Mesenchymal stem cell (in vitro differentiated cells and primary cell): Measurements from ENCODE around the gene TMPRSS5.

Experiments used
- DNase-seq: peaks from one replicate; pipeline ENCODE4 v3.0.0-alpha.2; 2013
- H2AFZ ChIP-seq: one replicate; pipeline ENCODE4 v1.6.1; 2013; ENCODE audit warnings: low read depth, mild to moderate bottlenecking, control low read depth, inconsistent platforms, low read length, moderate library complexity
- H2AK5ac ChIP-seq: 2 replicates; pipeline ENCODE4 v1.6.1; 2013; ENCODE audit warnings: low read length, moderate library complexity, mild to moderate bottlenecking, inconsistent platforms; ENCODE audit not compliant: severe bottlenecking
- H2BK120ac ChIP-seq: one replicate; pipeline ENCODE4 v1.6.1; 2013; ENCODE audit warnings: low read depth, mild to moderate bottlenecking, inconsistent platforms, low read length, moderate library complexity
- H2BK12ac ChIP-seq, 2 experiments: one replicate each; pipeline ENCODE4 v1.6.1; 2013; ENCODE audit warnings: inconsistent platforms in 2 of 2, low read length in 2 of 2, mild to moderate bottlenecking in 2 of 2, moderate library complexity in 2 of 2, control low read depth in 1 of 2
- H2BK15ac ChIP-seq: one replicate; pipeline ENCODE4 v1.6.1; 2013; ENCODE audit warnings: mild to moderate bottlenecking, low read depth, inconsistent platforms; ENCODE audit not compliant: poor library complexity, severe bottlenecking
- H2BK5ac ChIP-seq: 2 replicates; pipeline ENCODE4 v1.6.1; 2013; ENCODE audit warnings: low read depth, mild to moderate bottlenecking, low read length, control low read depth, inconsistent platforms; ENCODE audit not compliant: poor library complexity, severe bottlenecking
- H3K14ac ChIP-seq, 2 experiments: one replicate each; pipeline ENCODE4 v1.6.1; 2013; ENCODE audit warnings: inconsistent platforms in 2 of 2, low read length in 2 of 2, control low read depth in 1 of 2, mild to moderate bottlenecking in 1 of 2, moderate library complexity in 1 of 2
- H3K18ac ChIP-seq, 2 experiments: one replicate each; pipeline ENCODE4 v1.6.1; 2013; ENCODE audit warnings: inconsistent platforms in 2 of 2, low read length in 2 of 2, control low read depth in 1 of 2, low read depth in 1 of 2, mild to moderate bottlenecking in 1 of 2
- H3K23ac ChIP-seq, 2 experiments: one replicate each; pipeline ENCODE4 v1.6.1; 2013; ENCODE audit warnings: inconsistent platforms in 2 of 2, low read length in 2 of 2, mild to moderate bottlenecking in 2 of 2, moderate library complexity in 2 of 2, control low read depth in 1 of 2
- H3K27ac ChIP-seq: 2 replicates; pipeline ENCODE4 v1.5.1; 2013; ENCODE audit warnings: mild to moderate bottlenecking, moderate library complexity, low read length, control low read depth, inconsistent platforms; ENCODE audit not compliant: poor library complexity, severe bottlenecking
- H3K27me3 ChIP-seq, 2 experiments: 2 replicates each; pipeline versions ENCODE4 v1.6.1 to v1.7.0; 2013; ENCODE audit warnings: low read length in 2 of 2, mild to moderate bottlenecking in 2 of 2, moderate library complexity in 2 of 2, control low read depth in 1 of 2, inconsistent platforms in 1 of 2; ENCODE audit not compliant: control insufficient read depth in 1 of 2, insufficient read depth in 1 of 2
- H3K36me3 ChIP-seq, 2 experiments: 2 replicates each; pipeline versions ENCODE4 v1.6.1 to v1.7.0; 2013; ENCODE audit warnings: low read length in 2 of 2, control low read depth in 1 of 2, inconsistent platforms in 1 of 2, low read depth in 1 of 2, mild to moderate bottlenecking in 1 of 2; ENCODE audit not compliant: insufficient read depth in 2 of 2, control insufficient read depth in 1 of 2
- H3K4ac ChIP-seq, 2 experiments: one replicate each; pipeline ENCODE4 v1.6.1; 2013; ENCODE audit warnings: inconsistent platforms in 2 of 2, low read length in 2 of 2, mild to moderate bottlenecking in 2 of 2, moderate library complexity in 2 of 2, control low read depth in 1 of 2, low read depth in 1 of 2
- H3K4me1 ChIP-seq: 2 replicates; pipeline ENCODE4 v1.6.1; 2013; ENCODE audit warnings: low read depth, low read length, control low read depth; ENCODE audit not compliant: control insufficient read depth, insufficient read depth
- H3K4me2 ChIP-seq: 2 replicates; pipeline ENCODE4 v1.6.1; 2013; ENCODE audit warnings: low read length, mild to moderate bottlenecking, inconsistent platforms; ENCODE audit not compliant: poor library complexity, severe bottlenecking
- H3K4me3 ChIP-seq, 2 experiments: 2 replicates each; pipeline versions ENCODE4 v1.5.1 to v1.7.0; 2013; ENCODE audit warnings: low read length in 2 of 2, mild to moderate bottlenecking in 2 of 2, control low read depth in 1 of 2, low read depth in 1 of 2; ENCODE audit not compliant: insufficient read depth in 1 of 2
- H3K79me1 ChIP-seq: replicated peaks from 2 replicates; pipeline ENCODE4 v1.6.1; 2013; ENCODE audit warnings: mild to moderate bottlenecking, control low read depth, low read length, inconsistent platforms; ENCODE audit not compliant: poor library complexity, severe bottlenecking
- H3K9ac ChIP-seq: 2 replicates; pipeline ENCODE4 v1.7.0; 2013; ENCODE audit warnings: mild to moderate bottlenecking, low read length, moderate library complexity
- H3K9me3 ChIP-seq: 2 replicates; pipeline ENCODE4 v1.7.0; 2013; ENCODE audit warnings: mild to moderate bottlenecking, low read length; ENCODE audit not compliant: control insufficient read depth
- H4K8ac ChIP-seq: one replicate; pipeline ENCODE4 v1.6.1; 2013; ENCODE audit warnings: inconsistent platforms, mild to moderate bottlenecking, low read length, moderate library complexity
- H4K91ac ChIP-seq: one replicate; pipeline ENCODE4 v1.6.1; 2013; ENCODE audit warnings: mild to moderate bottlenecking, low read length, inconsistent platforms
- WGBS: methylation state at CpG from one replicate; pipeline ENCODE4 v1.1.7; 2013; ENCODE audit warnings: mixed read lengths; 5-methylcytosine and 5-hydroxymethylcytosine counted together

TMPRSS5 gene

DNA sequence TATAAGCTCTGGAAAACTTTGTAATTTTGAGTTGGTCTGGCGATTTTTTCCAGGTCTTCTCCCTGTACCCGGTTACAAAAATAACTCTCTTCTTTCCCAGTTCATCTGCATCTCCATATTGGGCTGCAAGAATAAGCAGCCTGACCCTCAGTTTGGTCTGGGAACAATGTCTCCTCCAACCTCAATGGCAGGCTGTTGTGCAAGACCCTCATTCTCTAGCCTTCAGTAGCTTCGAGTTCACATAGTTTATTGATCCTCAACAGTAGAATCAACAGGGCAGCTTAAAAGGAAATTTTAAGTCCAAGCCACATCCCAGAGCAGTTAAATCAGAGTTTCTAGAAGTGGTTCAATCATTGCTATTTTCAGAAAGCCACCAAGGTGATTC lies 35.3 kb downstream of the TMPRSS5 start:
- WGBS: 72% methylated on average over 3 of the region's 3 CpGs
- Histone ChIP-seq H3K27me3 (peaks cover 4 to 31% of the 10 kb centered on the region in 2 experiments), H2BK15ac (no peak overlapping the region), H3K4me3 (no peak overlapping the region), H3K27ac (no peak overlapping the region), H3K4ac (no peak overlapping the region), H3K4me2 (no peak overlapping the region), H3K4me1 (peaks cover 17% of the 10 kb centered on the region), H2BK120ac (no peak overlapping the region), H2BK5ac (no peak overlapping the region), H3K79me1 (no peaks in the 10 kb centered on the region), H2AK5ac (no peak overlapping the region), H2BK12ac (no peak overlapping the region), H3K18ac (no peak overlapping the region), H3K14ac (no peak overlapping the region), H3K9ac (no peak overlapping the region), H3K23ac (no peak overlapping the region), H2AFZ (no peak overlapping the region), H3K36me3 (no peaks in the 10 kb centered on the region), H4K91ac (no peak overlapping the region), H4K8ac (no peak overlapping the region), H3K9me3 (peaks cover 11% of the 10 kb centered on the region)
- no peak for DNase-seq

DNA sequence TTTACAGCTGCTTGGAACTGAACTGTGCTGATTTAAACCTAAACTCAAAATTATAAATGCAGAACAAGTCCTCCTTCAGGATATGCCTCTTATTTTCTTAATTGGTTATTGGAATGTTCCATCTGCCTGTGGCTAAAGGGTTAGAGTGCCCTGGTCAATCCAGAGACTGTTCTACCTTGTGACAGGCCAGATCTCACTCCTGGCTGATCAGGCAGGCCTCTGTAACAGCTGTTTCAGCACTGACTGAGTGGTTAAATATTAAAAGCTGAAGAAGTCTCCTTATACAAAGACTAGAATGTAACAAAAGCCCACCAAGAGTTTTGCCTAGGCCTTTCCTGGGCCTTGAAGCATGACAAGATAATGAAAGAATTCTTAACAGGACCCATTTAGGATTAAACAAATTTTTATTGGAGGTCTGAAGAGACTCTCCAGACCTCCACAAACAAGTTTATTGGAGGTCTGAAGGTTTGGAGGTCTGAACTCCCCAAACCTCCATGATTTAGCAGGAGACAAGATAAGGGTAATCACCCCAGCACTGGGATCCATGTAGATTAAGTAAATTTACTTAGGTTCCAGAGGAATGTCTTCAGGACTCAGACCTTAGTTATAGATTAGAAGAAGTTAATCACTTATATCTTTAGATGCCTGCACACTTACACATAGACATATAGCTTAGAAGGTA lies 35.8 kb downstream of the TMPRSS5 start:
- H2BK15ac ChIP-seq: no peak overlapping the region
- H4K8ac ChIP-seq: no peak overlapping the region
- H3K14ac ChIP-seq: no peak overlapping the region
- no peak overlapping the region for H2BK5ac ChIP-seq
- no peak overlapping the region for H3K23ac ChIP-seq
- no peak overlapping the region for H2BK120ac ChIP-seq
- no peak overlapping the region for H3K27ac ChIP-seq
- H3K27me3 ChIP-seq: peaks cover 4 to 37% of the 10 kb centered on the region in 2 experiments
- H3K9ac ChIP-seq: no peak overlapping the region
- no peak overlapping the region for H4K91ac ChIP-seq
- peaks cover 16% of the 10 kb centered on the region for H3K4me1 ChIP-seq
- H2AFZ ChIP-seq: no peak overlapping the region
- H3K4ac ChIP-seq: no peak overlapping the region
- H3K4me3 ChIP-seq: no peak overlapping the region
- no peak overlapping the region for H3K4me2 ChIP-seq
- no peak for DNase-seq
- no peaks in the 10 kb centered on the region for H3K36me3 ChIP-seq
- H3K79me1 ChIP-seq: no peaks in the 10 kb centered on the region
- H3K18ac ChIP-seq: no peak overlapping the region
- peaks cover 17% of the 10 kb centered on the region for H3K9me3 ChIP-seq
- H2AK5ac ChIP-seq: no peak overlapping the region
- H2BK12ac ChIP-seq: no peak overlapping the region

DNA sequence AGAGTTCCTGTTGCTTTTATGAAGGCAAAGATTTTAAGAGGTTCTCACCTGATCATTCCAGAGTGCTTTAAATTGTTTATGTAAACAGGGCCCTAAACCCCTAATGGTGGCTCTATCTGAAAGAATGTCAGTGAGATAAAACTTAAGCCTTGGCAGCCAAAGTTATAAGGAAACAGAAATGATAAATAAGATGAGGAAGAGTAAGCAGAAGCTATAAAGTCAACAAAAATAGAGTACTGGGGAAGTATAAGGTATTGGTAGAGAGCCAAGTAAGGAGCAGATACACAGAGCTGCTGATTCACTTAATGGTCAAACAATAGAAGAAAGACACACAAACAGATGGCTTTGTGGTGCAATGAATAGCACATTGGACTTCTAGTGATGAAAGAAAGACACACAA lies 37.9 kb downstream of the TMPRSS5 start:
- Histone ChIP-seq H3K23ac (no peak overlapping the region), H2BK15ac (no peak overlapping the region), H3K9ac (no peak overlapping the region), H2BK12ac (no peak overlapping the region), H2BK5ac (no peak overlapping the region), H3K4me3 (no peak overlapping the region), H3K4me2 (no peak overlapping the region), H3K9me3 (peaks cover 20% of the 10 kb centered on the region), H4K8ac (no peak overlapping the region), H3K36me3 (no peaks in the 10 kb centered on the region), H3K18ac (no peak overlapping the region), H3K14ac (no peak overlapping the region), H4K91ac (no peak overlapping the region), H3K4me1 (peaks cover 8% of the 10 kb centered on the region), H3K27ac (no peak overlapping the region), H2AFZ (no peak overlapping the region), H3K79me1 (no peaks in the 10 kb centered on the region), H2AK5ac (no peak overlapping the region), H2BK120ac (no peak overlapping the region), H3K27me3 (peaks cover 4 to 47% of the 10 kb centered on the region in 2 experiments), H3K4ac (no peak overlapping the region)
- no peak for DNase-seq

DNA sequence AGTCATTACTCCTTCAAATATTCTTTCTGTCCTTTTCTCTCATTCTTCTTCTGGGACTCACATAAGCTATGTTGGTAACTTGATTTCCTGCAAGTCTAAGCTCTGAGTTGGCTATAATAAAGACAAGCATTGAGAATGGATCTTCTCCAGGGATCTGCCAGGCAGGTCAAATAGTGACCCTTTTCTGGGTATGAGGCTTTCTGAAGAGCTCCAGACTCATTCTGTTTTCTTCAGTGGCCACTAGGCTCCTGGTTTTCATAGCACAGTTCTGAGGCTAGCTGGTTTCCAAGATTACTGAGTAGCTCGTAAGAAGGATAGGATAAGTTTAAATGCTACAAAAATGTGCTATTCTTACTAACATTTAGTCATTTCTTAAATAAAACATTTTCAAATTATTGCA lies 38.3 kb downstream of the TMPRSS5 start:
- Histone ChIP-seq H3K27ac (no peak overlapping the region), H3K36me3 (no peaks in the 10 kb centered on the region), H3K9me3 (peaks cover 20% of the 10 kb centered on the region), H4K91ac (no peak overlapping the region), H3K4me2 (no peak overlapping the region), H2BK12ac (no peak overlapping the region), H3K4me1 (peaks cover 9% of the 10 kb centered on the region), H4K8ac (no peak overlapping the region), H3K79me1 (no peaks in the 10 kb centered on the region), H3K4me3 (no peak overlapping the region), H3K23ac (no peak overlapping the region), H2BK15ac (no peak overlapping the region), H3K14ac (no peak overlapping the region), H2BK5ac (no peak overlapping the region), H2BK120ac (no peak overlapping the region), H3K4ac (no peak overlapping the region), H2AK5ac (no peak overlapping the region), H3K9ac (no peak overlapping the region), H3K27me3 (peaks cover 4 to 46% of the 10 kb centered on the region in 2 experiments), H2AFZ (no peak overlapping the region), H3K18ac (no peak overlapping the region)
- no peak for DNase-seq
- no CpG with 5 or more reads among the region's 1 CpG for WGBS
